Caco-2 (cell line): Measurements from ENCODE around the gene GZF1. TPM values are rescaled to one million over a fixed set of nuclear protein-coding genes. Genes with fewer than 3 reads are reported as not detected.
A peak's percentile ranks its signal among the peaks of the same experiment; 100 is the strongest.

Experiments
- BruUV-seq: library from RNA; stranded (reverse); fragments of 400-500 nt; replicated peaks from 2 replicates; lab custom pipeline; 2021; lab: Mats Ljungman, UMichigan
- CTCF ChIA-PET: fragments of 300-600 bp; sonication (Branson Sonifier 250); formaldehyde crosslinking; loops from one replicate; lab custom pipeline; 2022; ENCODE audit warnings: antibody characterized with exemption; lab: Charles Lee
- POLR2A ChIA-PET: fragments of 300-600 bp; sonication (Branson Sonifier 250); formaldehyde crosslinking; loops from one replicate; lab custom pipeline; 2022; ENCODE audit warnings: antibody characterized with exemption; lab: Charles Lee
- DNase-seq, 2 experiments: peaks; one replicate each; pipeline versions ENCODE4 v3.0.0 to v3.0.0-alpha.2; 2020 to 2022
- H3K27me3 ChIP-seq: replicated peaks from 2 replicates; pipeline ENCODE4 v1.6.0; 2011; ENCODE audit warnings: low read length; ENCODE audit not compliant: control insufficient read depth, insufficient read depth
- H3K36me3 ChIP-seq: 2 replicates; pipeline ENCODE4 v1.5.1; 2011; ENCODE audit warnings: low read length; ENCODE audit not compliant: control insufficient read depth, insufficient read depth
- H3K4me1 ChIP-seq: fragments of 250-450 bp; sonication (Bioruptor Pico); 2 replicates; pipeline ENCODE4 v1.5.1; 2020; ENCODE audit warnings: mild to moderate bottlenecking
- H3K4me3 ChIP-seq: 2 replicates; pipeline ENCODE4 v1.5.1; 2011; ENCODE audit warnings: low read depth, mild to moderate bottlenecking, control low read depth, low read length
- H3K9me3 ChIP-seq: fragments of 250-450 bp; sonication (Bioruptor Pico); 2 replicates; pipeline ENCODE4 v1.5.1; 2020; ENCODE audit warnings: mild to moderate bottlenecking, moderate library complexity
- H3K27ac Mint-ChIP-seq: one replicate; pipeline ENCODE4 v1.8.0; 2022; ENCODE audit warnings: mixed read lengths; ENCODE audit not compliant: unreplicated experiment
- H3K27me3 Mint-ChIP-seq: one replicate; pipeline ENCODE4 v1.8.0; 2022; ENCODE audit warnings: mixed read lengths; ENCODE audit not compliant: insufficient read depth, unreplicated experiment
- H3K36me3 Mint-ChIP-seq: one replicate; pipeline ENCODE4 v1.8.0; 2022; ENCODE audit warnings: mild to moderate bottlenecking, mixed read lengths; ENCODE audit not compliant: insufficient read depth, unreplicated experiment
- H3K4me1 Mint-ChIP-seq: one replicate; pipeline ENCODE4 v1.8.0; 2022; ENCODE audit warnings: low read depth, mixed read lengths; ENCODE audit not compliant: unreplicated experiment
- H3K4me3 Mint-ChIP-seq: one replicate; pipeline ENCODE4 v1.8.0; 2022; ENCODE audit warnings: mild to moderate bottlenecking, moderate library complexity, mixed read lengths; ENCODE audit not compliant: unreplicated experiment
- H3K9me3 Mint-ChIP-seq: one replicate; pipeline ENCODE4 v1.8.0; 2022; ENCODE audit warnings: mixed read lengths; ENCODE audit not compliant: unreplicated experiment
- intact Hi-C: fragments of 100-400 bp; cut with micrococcal nuclease; formaldehyde crosslinking; loops from one replicate; pipeline ENCODE4 v1.10.0; 2022; ENCODE audit not compliant: unreplicated experiment
- total RNA-seq: library from RNA; stranded (reverse); gene quantifications from 2 replicates; pipeline ENCODE4 v1.2.3, GENCODE V29; 2022
- TF ChIP-seq, protein P1 (sequence below), 2 experiments: fragments of 200-600 bp in 1 of 2; IDR thresholded peaks; 1 replicate in 1 of 2; 2 replicates in 1 of 2; pipeline versions ENCODE4 v1.5.1 to v1.8.0; 2011 to 2022; ENCODE audit warnings: antibody characterized with exemption in 1 of 2, control low read depth in 1 of 2, inconsistent platforms in 1 of 2, low read depth in 1 of 2, low read length in 1 of 2, mild to moderate bottlenecking in 1 of 2, moderate library complexity in 1 of 2; ENCODE audit not compliant: insufficient read depth in 1 of 2, severe bottlenecking in 1 of 2, unreplicated experiment in 1 of 2

The GZF1 gene
- total RNA-seq, 1 experiment from 2014 or later = 18.4 TPM

DNA sequence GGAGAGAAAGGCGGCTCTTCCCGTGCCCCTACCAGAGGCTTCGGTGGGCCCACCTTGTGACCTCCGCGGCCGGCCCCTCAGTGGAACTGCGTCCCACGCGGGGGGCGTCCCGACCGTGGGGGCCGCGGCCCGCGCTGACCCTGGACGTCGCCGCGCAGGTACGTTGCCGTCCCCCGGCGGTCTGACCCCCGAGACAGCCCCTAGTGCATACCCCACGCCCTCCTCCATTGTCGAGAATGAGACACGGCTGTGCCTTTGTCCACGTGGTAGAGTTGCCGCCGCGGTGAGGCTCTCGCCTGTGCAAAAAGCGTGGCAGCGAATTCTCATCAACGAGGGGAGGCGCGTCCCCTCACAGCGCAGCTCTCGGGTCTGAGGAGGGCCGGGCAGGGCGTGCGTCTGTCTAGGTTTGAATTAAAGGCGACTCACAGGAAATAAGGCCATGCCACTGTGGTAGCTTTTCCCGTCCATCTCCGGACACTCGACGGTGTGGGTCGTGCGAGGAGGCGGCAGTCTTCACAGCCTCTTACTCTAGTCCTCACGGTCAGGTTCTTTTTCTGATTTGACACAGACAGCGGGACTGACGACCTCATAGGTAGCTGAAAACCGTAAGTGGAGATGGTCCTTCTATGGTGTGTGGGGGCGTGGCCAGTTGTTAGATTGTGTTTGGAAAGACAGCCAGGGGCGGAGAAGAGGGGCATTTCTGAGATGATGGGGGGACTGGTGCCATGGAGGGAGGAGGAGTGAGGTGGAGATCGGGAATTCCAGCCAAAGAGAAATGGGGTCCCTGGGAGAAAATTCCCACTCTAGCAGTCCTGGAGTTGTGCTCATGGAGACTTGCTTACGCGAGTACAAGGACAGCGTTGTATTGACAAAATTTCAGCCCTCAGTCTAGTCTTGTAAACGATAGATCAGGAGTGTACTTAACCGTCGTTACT is 10.8 kb upstream of the GZF1 start:
- TF ChIP-seq, protein P1, sequence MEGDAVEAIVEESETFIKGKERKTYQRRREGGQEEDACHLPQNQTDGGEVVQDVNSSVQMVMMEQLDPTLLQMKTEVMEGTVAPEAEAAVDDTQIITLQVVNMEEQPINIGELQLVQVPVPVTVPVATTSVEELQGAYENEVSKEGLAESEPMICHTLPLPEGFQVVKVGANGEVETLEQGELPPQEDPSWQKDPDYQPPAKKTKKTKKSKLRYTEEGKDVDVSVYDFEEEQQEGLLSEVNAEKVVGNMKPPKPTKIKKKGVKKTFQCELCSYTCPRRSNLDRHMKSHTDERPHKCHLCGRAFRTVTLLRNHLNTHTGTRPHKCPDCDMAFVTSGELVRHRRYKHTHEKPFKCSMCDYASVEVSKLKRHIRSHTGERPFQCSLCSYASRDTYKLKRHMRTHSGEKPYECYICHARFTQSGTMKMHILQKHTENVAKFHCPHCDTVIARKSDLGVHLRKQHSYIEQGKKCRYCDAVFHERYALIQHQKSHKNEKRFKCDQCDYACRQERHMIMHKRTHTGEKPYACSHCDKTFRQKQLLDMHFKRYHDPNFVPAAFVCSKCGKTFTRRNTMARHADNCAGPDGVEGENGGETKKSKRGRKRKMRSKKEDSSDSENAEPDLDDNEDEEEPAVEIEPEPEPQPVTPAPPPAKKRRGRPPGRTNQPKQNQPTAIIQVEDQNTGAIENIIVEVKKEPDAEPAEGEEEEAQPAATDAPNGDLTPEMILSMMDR (IDR thresholded peaks at IDR 0.05; ENCODE audit: insufficient read depth in 1 of 2, low read depth in 1 of 2, low read length in 1 of 2, severe bottlenecking in 1 of 2, unreplicated experiment in 1 of 2) = no peak
- Histone ChIP-seq H3K36me3 (0 out of 2 replicates have a peak, but pooled peaks cover 2% of the 10 kb centered on the region), H3K9me3 (no peaks in the 10 kb centered on the region), H3K4me3 (peak overlapping the region; percentile 98), H3K4me1 (peaks cover 17% of the 10 kb centered on the region), H3K27me3 (no peaks in the 10 kb centered on the region)
- Mint-ChIP-seq H3K36me3 (peaks cover 40% of the 10 kb centered on the region), H3K4me1 (peaks cover 16% of the 10 kb centered on the region), H3K9me3 (no peaks in the 10 kb centered on the region), H3K27ac (peak overlapping the region; percentile 75), H3K4me3 (peak overlapping the region; percentile 89), H3K27me3 (no peaks in the 10 kb centered on the region)
- DNase-seq = peak; percentile 57 to 63
- no TSS peak for BruUV-seq
- intact Hi-C loops = loop anchor here (1.0 to 10.0 kb wide), 3 partner anchors 7 to 766 kb away; partner anchors contain the start of genes CST9 and FOXA2
- ChIA-PET CTCF (interaction anchor here (0.7 to 2.4 kb wide), 7 partner anchors 7 to 659 kb away, joined by 3 to 25 read pairs (median 12); partner anchors contain the start of gene NAPB), POLR2A (interaction anchor here (0.7 to 2.5 kb wide), 7 partner anchors 8 to 574 kb away, joined by 3 to 41 read pairs (median 4); no protein-coding TSS in a partner anchor)

DNA sequence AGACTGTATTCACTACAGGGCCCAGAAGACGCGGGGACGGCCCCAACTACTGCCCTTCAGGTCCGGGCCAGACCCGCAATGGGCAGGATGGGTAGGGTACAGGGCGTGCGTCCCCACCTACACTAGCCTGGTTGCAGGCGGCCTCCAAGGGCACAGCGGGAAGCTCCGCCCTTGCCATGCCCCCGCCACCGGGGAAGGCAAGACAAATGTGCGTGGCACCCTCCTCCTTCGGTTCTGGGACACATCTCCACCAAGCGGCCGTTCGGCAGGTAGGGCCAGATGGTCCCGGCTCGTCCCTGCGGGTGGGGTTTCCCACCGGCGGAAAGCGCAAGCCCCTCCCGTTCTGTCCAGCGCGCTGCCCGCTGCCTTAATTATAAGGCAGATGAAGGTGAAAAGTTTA is 5.8 kb upstream of the GZF1 start:
- H3K36me3 Mint-ChIP-seq = peaks cover 40% of the 10 kb centered on the region
- H3K4me1 ChIP-seq = peaks cover 18% of the 10 kb centered on the region; the same call in 1 of the 2 replicates
- TF ChIP-seq, protein P1 (IDR thresholded peaks at IDR 0.05; ENCODE audit: insufficient read depth in 1 of 2, low read depth in 1 of 2, low read length in 1 of 2, severe bottlenecking in 1 of 2, unreplicated experiment in 1 of 2) = no peak
- DNase-seq = no peak
- POLR2A ChIA-PET = no interaction called here
- H3K4me3 ChIP-seq = no peak overlapping the region
- no peaks in the 10 kb centered on the region for H3K9me3 ChIP-seq
- H3K27me3 Mint-ChIP-seq = no peaks in the 10 kb centered on the region
- H3K36me3 ChIP-seq = 0 out of 2 replicates have a peak, but pooled peaks cover 2% of the 10 kb centered on the region
- no TSS peak for BruUV-seq
- CTCF ChIA-PET = no interaction called here
- intact Hi-C loops = loop anchor here (10.0 kb wide), 2 partner anchors 249 to 771 kb away; partner anchors contain the start of genes CST9 and FOXA2
- H3K4me3 Mint-ChIP-seq = peak overlapping the region; percentile 27
- H3K27ac Mint-ChIP-seq = no peak overlapping the region
- no peaks in the 10 kb centered on the region for H3K27me3 ChIP-seq
- peaks cover 12% of the 10 kb centered on the region for H3K4me1 Mint-ChIP-seq
- no peaks in the 10 kb centered on the region for H3K9me3 Mint-ChIP-seq
